Measurements from ENCODE around the gene CHRNA9.
"Not testable (repeated sequence)": the region's sequence is repeated elsewhere in the genome, so short reads cannot be mapped to it uniquely, and the experiment has no call there.

Gene CHRNA9

DNA sequence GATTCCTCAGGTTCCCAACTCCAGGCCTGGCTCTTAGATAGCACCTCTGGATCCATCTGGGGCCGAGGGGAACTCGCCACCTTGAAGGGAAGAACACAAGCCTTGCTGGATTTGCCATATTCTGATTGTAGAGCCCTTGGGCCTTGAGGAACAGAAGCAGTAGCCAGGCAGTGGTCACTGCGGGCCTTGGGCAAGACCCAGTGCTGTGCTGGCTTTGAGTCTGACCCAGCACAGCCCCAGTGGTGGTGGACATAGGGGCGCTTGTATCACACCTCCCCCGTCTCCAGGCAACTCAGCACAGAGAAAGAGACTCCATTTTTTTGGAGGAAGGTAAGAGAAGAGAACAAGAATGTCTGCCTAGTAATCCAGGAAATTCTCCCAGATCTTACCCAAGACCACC, 45.5 kb downstream of the CHRNA9 start:
- no peak for DNase-seq (ENCODE audit: low spot score)

- DNase-seq (ENCODE audit: low spot score) = no peak
Observed at GRCh38 chr4:40388239-40388638, 53.1 kb downstream of the CHRNA9 start.

DNA sequence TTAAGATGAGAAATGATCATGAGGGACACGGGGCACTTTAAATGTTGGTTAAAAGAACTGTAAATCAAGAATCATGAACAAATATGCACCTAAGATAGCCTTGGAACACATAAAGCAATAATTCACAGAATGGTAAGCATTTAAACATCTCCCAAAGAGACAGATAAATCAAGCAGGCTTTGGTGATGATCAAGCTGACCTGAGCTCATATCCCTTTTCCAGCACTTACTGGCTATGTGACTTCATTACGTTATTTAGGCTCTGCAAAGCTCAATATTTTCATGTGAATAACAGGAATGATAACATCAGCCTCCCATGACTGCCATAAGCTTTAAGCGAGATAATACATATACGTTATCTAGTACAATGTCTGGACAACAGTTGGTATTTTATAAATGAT, 54.9 kb downstream of the CHRNA9 start:
- DNase-seq (ENCODE audit: low spot score) = no peak

DNA sequence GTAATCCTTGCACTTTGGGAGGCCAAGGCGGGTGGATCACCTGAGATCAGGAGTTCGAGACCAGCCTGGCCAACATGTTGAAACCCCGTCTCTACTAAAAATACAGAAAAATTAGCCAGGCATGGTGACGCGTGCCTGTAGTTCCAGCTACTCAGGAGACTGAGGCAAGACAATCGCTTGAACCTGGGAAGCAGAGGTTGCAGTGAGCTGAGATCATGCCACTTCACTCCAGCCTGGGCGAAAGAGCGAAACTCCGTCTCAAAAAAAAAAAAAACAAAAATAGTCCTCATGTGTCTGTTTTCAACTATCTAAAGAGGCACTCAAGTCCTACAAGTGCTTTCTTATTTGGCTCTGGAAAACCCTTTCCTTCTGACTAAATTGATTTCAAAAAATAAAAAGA, 57.1 kb downstream of the CHRNA9 start:
- not testable (repeated sequence) for DNase-seq (ENCODE audit: low spot score)

GRCh38 chr4:40394236-40394635, 59.1 kb downstream of the CHRNA9 start:
- no peak for DNase-seq (ENCODE audit: low spot score)

- DNase-seq (ENCODE audit: low spot score) = no peak
Observed at GRCh38 chr4:40395166-40395900, 60.2 kb downstream of the CHRNA9 start.

GRCh38 chr4:40395908-40396793, 61.0 kb downstream of the CHRNA9 start:
- DNase-seq (ENCODE audit: low spot score) = no peak

GRCh38 chr4:40399578-40399977, 64.4 kb downstream of the CHRNA9 start:
- DNase-seq (ENCODE audit: low spot score) = no peak

DNA sequence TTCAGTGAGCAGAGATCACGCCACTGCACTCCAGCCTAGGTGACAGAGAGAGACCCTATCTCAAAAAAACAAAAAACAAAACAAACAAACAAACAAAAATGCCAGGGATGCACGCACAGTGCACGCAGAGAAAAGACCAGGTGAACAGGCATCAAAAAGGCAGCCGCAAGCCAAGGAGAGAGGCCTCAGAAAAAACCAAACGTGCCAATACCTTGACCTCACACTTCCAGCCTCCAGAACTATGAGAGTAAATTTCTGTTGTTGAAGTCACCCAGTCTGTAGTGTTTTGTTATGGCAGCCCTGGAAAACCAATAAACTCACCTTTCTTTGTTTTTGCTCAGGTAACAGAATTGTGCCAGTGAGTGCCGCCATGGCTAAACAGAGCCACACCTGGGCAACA, 66.0 kb downstream of the CHRNA9 start:
- no peak for DNase-seq (ENCODE audit: low spot score)

DNA sequence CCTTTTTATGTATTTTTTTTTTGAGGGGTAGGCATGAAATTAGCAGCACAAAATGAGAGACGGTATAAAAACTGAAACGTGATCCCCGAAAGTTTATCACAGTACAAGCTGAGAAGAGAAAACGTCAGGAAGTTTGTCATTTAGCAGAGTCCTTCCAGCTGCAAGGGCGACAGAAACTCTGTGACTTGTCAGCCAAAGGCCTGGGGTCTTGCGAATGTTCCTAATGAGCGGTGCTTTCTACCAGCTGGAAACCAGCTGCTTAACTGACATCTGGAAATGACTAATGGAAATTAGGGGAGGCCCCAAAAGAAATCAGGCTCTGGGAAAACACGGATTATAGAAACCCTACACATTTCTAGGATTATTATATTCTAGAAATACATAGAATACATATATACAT, 66.5 kb downstream of the CHRNA9 start:
- no peak for DNase-seq (ENCODE audit: low spot score)

DNA sequence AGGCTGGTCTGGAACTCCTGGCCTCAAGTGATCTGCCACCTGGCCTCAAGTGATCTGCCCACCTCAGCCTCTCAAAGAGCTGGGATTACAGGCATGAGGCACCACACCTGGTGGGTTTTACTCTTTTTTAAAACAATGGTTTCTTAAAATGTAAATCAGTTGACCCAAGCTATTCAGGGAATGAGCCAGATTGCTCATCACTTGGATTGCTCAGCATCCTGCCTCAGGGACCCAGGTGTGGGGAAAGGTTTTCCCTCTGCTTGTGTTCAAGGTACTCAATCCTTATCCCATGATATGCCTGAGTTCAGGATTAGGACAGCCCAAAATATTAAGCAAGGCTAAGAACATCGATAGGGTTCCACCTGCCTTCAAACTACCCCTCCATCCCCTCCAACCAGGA, 67.4 kb downstream of the CHRNA9 start:
- DNase-seq (ENCODE audit: low spot score) = no peak

- no peak for DNase-seq (ENCODE audit: low spot score)
Observed at GRCh38 chr4:40403081-40403480, 67.9 kb downstream of the CHRNA9 start.

Measured in putamen (tissue), 1 donor.